Kidney capillary endothelial cell (primary cell): ENCODE measurements around the gene VN1R4.
"Not testable (repeated sequence)": the region's sequence is repeated elsewhere in the genome, so short reads cannot be mapped to it uniquely, and the experiment has no call there.

ENCODE experiments used
- DNase-seq: peaks from one replicate; pipeline ENCODE4 v3.0.0-alpha.2; 2018; ENCODE audit warnings: low spot score

Gene VN1R4

GRCh38 chr19:53267623-53268022 is at the start of gene VN1R4:
TSS of gene VN1R4 (minus strand) at chr19:53267723. CDS start at chr19:53267665, 58 bp downstream.
- DNase-seq: not testable (repeated sequence)

GRCh38 chr19:53311897-53312296 is 44.4 kb upstream of the VN1R4 start:
- DNase-seq: no peak

- no peak for DNase-seq
Observed at GRCh38 chr19:53311044-53311443, 43.5 kb upstream of the VN1R4 start.

- no peak for DNase-seq
Observed at GRCh38 chr19:53308339-53308811, 40.9 kb upstream of the VN1R4 start.

GRCh38 chr19:53301341-53301740 is 33.8 kb upstream of the VN1R4 start:
- not testable (repeated sequence) for DNase-seq

- DNase-seq: no peak
Observed at GRCh38 chr19:53294786-53295441, 27.4 kb upstream of the VN1R4 start.

- no peak for DNase-seq
Observed at GRCh38 chr19:53290758-53291549, 23.4 kb upstream of the VN1R4 start.

- no peak for DNase-seq
Observed at GRCh38 chr19:53285087-53285486, 17.6 kb upstream of the VN1R4 start.

- DNase-seq: not testable (repeated sequence)
Observed at GRCh38 chr19:53281947-53282346, 14.4 kb upstream of the VN1R4 start.

GRCh38 chr19:53275480-53275879 is 8.0 kb upstream of the VN1R4 start:
- no peak for DNase-seq

GRCh38 chr19:53272044-53272443 is 4.5 kb upstream of the VN1R4 start:
- DNase-seq: no peak

- DNase-seq: not testable (repeated sequence)
Observed at GRCh38 chr19:53269861-53270260, 2.3 kb upstream of the VN1R4 start.

GRCh38 chr19:53257715-53258342 is 9.7 kb downstream of the VN1R4 start, which contains the start of gene VN1R2:
TSS of gene VN1R2 (plus strand) at chr19:53258292. CDS start at chr19:53258376, 84 bp downstream.
- DNase-seq: not testable (repeated sequence)

GRCh38 chr19:53254411-53255341 is 12.8 kb downstream of the VN1R4 start, which contains the start of gene ZNF677:
TSS of gene ZNF677 (minus strand) at chr19:53254873. CDS start at chr19:53251550, 3,323 bp downstream.
- peak; percentile 69 for DNase-seq

- DNase-seq: no peak
Observed at GRCh38 chr19:53246498-53246897, 21.0 kb downstream of the VN1R4 start.

- DNase-seq: no peak
Observed at GRCh38 chr19:53237114-53237777, 30.3 kb downstream of the VN1R4 start.

- DNase-seq: no peak
Observed at GRCh38 chr19:53224606-53225005, 42.9 kb downstream of the VN1R4 start.

GRCh38 chr19:53222716-53223115 is 44.8 kb downstream of the VN1R4 start:
- not testable (repeated sequence) for DNase-seq
